Natural killer cell (primary cell): ENCODE data around the gene MINDY1. TPM values are rescaled to one million over a fixed set of nuclear protein-coding genes. Genes with fewer than 3 reads are reported as not detected.

Source experiments
- ATAC-seq, 3 donors: fragments of 150-1000 bp in 2 of 3; fragments of 200-7000 bp in 1 of 3; cut with Tn5 transposase; 1 replicate in 1 of 3; 2 replicates in 2 of 3; pipeline ENCODE4 v1.10.0; 2021; ENCODE audit warnings: mild to moderate bottlenecking in 2 of 3, moderate library complexity in 2 of 3
- DNase-seq, 2 donors: peaks; one replicate each; pipeline versions ENCODE4 v3.0.0 to v3.0.0-alpha.2; 2013 to 2021; ENCODE audit warnings: mixed read lengths in 1 of 2
- H3K27ac ChIP-seq: one replicate; pipeline ENCODE4 v1.5.1; 2013; ENCODE audit warnings: mild to moderate bottlenecking, low read length
- H3K27me3 ChIP-seq: one replicate; pipeline ENCODE4 v1.6.1; 2013; ENCODE audit warnings: low read length; ENCODE audit not compliant: control insufficient read depth, insufficient read depth
- H3K36me3 ChIP-seq: one replicate; pipeline ENCODE4 v1.6.1; 2013; ENCODE audit warnings: low read length; ENCODE audit not compliant: control insufficient read depth, insufficient read depth
- H3K4me1 ChIP-seq: one replicate; pipeline ENCODE4 v1.6.1; 2013; ENCODE audit warnings: low read length; ENCODE audit not compliant: control insufficient read depth, insufficient read depth
- H3K4me3 ChIP-seq: one replicate; pipeline ENCODE4 v1.5.1; 2013; ENCODE audit warnings: low read length
- H3K9me3 ChIP-seq: one replicate; pipeline ENCODE4 v1.6.1; 2013; ENCODE audit warnings: low read length; ENCODE audit not compliant: control insufficient read depth, insufficient read depth
- H3K27ac Mint-ChIP-seq, 2 donors: one replicate each; pipeline ENCODE4 v1.8.0; 2022; ENCODE audit warnings: mild to moderate bottlenecking in 2 of 2, mixed read lengths in 2 of 2, moderate library complexity in 1 of 2
- H3K27me3 Mint-ChIP-seq, 2 donors: one replicate each; pipeline ENCODE4 v1.8.0; 2022; ENCODE audit warnings: low read depth in 2 of 2, mixed read lengths in 2 of 2
- H3K36me3 Mint-ChIP-seq: one replicate; pipeline ENCODE4 v1.8.0; 2022; ENCODE audit warnings: mixed read lengths
- H3K4me1 Mint-ChIP-seq, 2 donors: one replicate each; pipeline ENCODE4 v1.8.0; 2022; ENCODE audit warnings: mixed read lengths in 2 of 2
- H3K4me3 Mint-ChIP-seq: one replicate; pipeline ENCODE4 v1.8.0; 2022; ENCODE audit warnings: mild to moderate bottlenecking, moderate library complexity, mixed read lengths
- H3K9me3 Mint-ChIP-seq, 2 donors: one replicate each; pipeline ENCODE4 v1.8.0; 2022; ENCODE audit warnings: mixed read lengths in 2 of 2
- WGBS: methylation state at CpG from one replicate; pipeline ENCODE4 v1.1.7; 2013; ENCODE audit warnings: missing lambda C conversion rate; ENCODE audit not compliant: insufficient coverage; 5-methylcytosine and 5-hydroxymethylcytosine counted together
- intact Hi-C: fragments of 100-400 bp; cut with micrococcal nuclease; formaldehyde crosslinking; loops from one replicate; pipeline ENCODE4 v1.14.2; 2022
- total RNA-seq, 4 donors: library from RNA; stranded (reverse); fragments of 120-200 nt in 1 of 4; gene quantifications; one replicate each; pipeline versions ENCODE4 v1.2.3 to v1.2.4, GENCODE V29; 2013 to 2022
- TF ChIP-seq, protein P1 (sequence below): fragments of 200-600 bp; IDR thresholded peaks from one replicate; pipeline ENCODE4 v1.8.0; 2022; ENCODE audit warnings: antibody characterized with exemption

Gene MINDY1
- total RNA-seq, 3 donors from 2014 or later (not counting 1 experiment from before 2014, with no cell fraction given): 14.0 to 15.6 (median 15.2) TPM

DNA sequence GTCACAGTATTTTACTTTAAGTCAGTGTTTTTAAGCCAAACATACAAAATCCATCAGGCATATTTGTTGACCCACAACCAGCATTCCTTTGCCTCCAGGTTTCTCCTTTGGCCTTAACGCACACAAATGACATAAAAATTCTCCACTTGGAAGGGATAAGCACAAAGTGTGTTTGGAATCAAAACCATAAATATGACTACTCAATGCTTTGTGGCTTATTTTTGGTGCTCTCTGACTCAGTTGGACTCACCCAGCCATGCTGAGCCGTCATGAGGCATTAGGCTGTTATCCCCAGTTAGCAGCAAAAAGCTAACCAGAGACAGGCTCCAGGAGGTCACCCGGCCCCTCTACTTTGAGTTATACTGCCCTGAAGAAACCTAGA, 2.5 kb upstream of the MINDY1 start:
- Mint-ChIP-seq H3K4me1 (peaks cover 53 to 61% of the 10 kb centered on the region in 2 donors), H3K9me3 (no peaks in the 10 kb centered on the region), H3K36me3 (no peaks in the 10 kb centered on the region), H3K27ac (peak overlapping the region; percentile 95 to 96), H3K4me3 (peak overlapping the region; percentile 94), H3K27me3 (no peaks in the 10 kb centered on the region)
- no peaks in the 10 kb centered on the region for H3K9me3 ChIP-seq
- H3K27me3 ChIP-seq: no peaks in the 10 kb centered on the region
- DNase-seq (no peak), ATAC-seq (no peak)
- peak overlapping the region; percentile 95 for H3K27ac ChIP-seq
- peaks cover 3% of the 10 kb centered on the region for H3K36me3 ChIP-seq
- WGBS: 80% methylated on average over 3 of the region's 3 CpGs
- H3K4me1 ChIP-seq: peaks cover 45% of the 10 kb centered on the region
- intact Hi-C loops: loop anchor here (2.0 kb wide), 1 partner anchor 40 kb away; no protein-coding TSS in a partner anchor
- TF ChIP-seq, protein P1, sequence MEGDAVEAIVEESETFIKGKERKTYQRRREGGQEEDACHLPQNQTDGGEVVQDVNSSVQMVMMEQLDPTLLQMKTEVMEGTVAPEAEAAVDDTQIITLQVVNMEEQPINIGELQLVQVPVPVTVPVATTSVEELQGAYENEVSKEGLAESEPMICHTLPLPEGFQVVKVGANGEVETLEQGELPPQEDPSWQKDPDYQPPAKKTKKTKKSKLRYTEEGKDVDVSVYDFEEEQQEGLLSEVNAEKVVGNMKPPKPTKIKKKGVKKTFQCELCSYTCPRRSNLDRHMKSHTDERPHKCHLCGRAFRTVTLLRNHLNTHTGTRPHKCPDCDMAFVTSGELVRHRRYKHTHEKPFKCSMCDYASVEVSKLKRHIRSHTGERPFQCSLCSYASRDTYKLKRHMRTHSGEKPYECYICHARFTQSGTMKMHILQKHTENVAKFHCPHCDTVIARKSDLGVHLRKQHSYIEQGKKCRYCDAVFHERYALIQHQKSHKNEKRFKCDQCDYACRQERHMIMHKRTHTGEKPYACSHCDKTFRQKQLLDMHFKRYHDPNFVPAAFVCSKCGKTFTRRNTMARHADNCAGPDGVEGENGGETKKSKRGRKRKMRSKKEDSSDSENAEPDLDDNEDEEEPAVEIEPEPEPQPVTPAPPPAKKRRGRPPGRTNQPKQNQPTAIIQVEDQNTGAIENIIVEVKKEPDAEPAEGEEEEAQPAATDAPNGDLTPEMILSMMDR: no peak
- H3K4me3 ChIP-seq: peak overlapping the region; percentile 73

DNA sequence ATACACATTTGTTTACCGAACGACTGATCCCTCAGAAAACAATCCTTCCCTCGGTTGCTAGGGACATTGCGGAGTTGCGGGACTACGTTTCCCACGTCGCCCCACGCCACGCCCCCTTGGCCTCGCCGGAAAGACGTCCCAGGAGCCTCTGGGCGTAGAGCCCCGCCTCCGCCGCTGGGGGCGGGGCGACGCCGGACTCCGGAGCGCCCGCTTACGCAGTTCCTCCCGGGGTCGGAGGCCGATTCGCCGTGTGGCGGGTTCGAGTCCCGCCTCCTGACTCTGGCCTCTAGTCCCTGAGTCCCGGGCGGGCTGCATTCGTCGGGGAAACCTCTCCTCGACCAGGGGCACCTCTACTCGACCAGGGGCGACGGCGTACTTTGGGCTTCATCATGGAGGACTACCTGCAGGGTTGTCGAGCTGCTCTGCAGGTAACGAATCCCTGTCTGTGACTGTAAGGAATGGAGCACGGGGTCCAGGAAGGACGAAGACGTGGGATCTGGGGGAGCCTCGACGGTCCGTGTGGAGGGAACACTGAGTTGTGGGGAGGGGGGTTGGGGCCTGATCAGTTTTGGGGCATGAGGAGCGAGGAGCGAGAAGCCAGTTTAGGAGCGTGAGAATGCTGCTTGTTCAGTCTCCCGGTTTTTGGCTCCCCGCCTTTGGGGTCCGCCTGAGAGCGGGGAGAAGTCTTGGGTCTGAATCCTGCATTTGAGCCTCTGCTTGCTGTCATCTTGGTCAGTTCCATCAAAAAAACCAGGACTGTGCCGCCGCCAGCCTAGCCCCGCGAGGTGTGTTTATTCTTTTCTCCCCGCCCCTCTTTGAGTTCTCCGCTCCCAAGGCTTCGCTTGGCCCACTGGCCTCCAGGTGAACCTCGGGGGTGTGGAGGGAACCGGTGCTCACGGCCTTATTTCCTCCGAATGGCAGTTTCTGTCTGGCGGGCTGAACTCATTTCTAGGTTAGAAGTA, 1.8 kb upstream of the MINDY1 start, which contains the start of gene PRUNE1:
Gene PRUNE1 (plus strand): TSS at position 206 of the 962 bp plus-strand sequence. CDS start 184 bp downstream, at position 390.
- Histone ChIP-seq H3K36me3 (peaks cover 3% of the 10 kb centered on the region), H3K27ac (peak within 1 kb of the TSS; percentile 95), H3K9me3 (no peaks in the 10 kb centered on the region), H3K27me3 (no peaks in the 10 kb centered on the region), H3K4me3 (peak within 1 kb of the TSS; percentile 73), H3K4me1 (peaks cover 48% of the 10 kb centered on the region)
- H3K4me1 Mint-ChIP-seq: peaks cover 53 to 61% of the 10 kb centered on the region in 2 donors
- peak within 1 kb of the TSS; percentile 95 to 96 for H3K27ac Mint-ChIP-seq
- intact Hi-C loops: loop anchor here (1.0 to 2.0 kb wide), 2 partner anchors 40 to 51 kb away; partner anchors contain the start of gene CDC42SE1
- H3K36me3 Mint-ChIP-seq: no peaks in the 10 kb centered on the region
- ATAC-seq (peak; percentile 87 to 97 (median 93)), DNase-seq (peak; percentile 96 to 99)
- peak within 1 kb of the TSS; percentile 94 for H3K4me3 Mint-ChIP-seq
- H3K9me3 Mint-ChIP-seq: no peaks in the 10 kb centered on the region
- no peaks in the 10 kb centered on the region for H3K27me3 Mint-ChIP-seq
- TF ChIP-seq, protein P1: no peak
- WGBS: under 1% methylated on average over 69 of the region's 69 CpGs

DNA sequence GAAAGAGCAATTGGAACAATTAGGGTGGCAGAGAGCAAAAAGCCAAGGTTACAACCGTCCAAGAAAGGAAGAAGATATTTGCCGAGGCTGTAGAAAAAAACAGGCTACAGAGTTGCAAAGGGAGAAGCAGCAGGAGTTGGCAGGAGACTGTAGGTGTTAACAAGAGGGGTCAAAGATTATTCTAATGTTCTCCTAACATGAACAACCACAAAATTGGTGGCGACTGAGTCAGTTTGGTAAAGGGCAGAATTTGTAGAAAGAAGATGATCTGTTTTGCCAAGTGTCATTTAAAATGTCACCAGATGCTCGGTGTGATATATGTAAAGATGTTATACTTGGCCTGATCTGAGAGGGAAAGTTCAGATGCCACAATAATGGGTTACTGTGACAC, 1.1 kb upstream of the MINDY1 start:
- Mint-ChIP-seq H3K27ac (peak overlapping the region; percentile 95 to 96), H3K4me3 (peak overlapping the region; percentile 94), H3K27me3 (no peaks in the 10 kb centered on the region), H3K36me3 (no peaks in the 10 kb centered on the region), H3K4me1 (peaks cover 53 to 65% of the 10 kb centered on the region in 2 donors), H3K9me3 (no peaks in the 10 kb centered on the region)
- TF ChIP-seq, protein P1: no peak
- H3K27ac ChIP-seq: peak overlapping the region; percentile 95
- H3K36me3 ChIP-seq: no peaks in the 10 kb centered on the region
- DNase-seq (no peak), ATAC-seq (no peak)
- intact Hi-C loops: loop anchor here (1.0 to 2.0 kb wide), 2 partner anchors 41 to 51 kb away; partner anchors contain the start of gene CDC42SE1
- no peaks in the 10 kb centered on the region for H3K9me3 ChIP-seq
- H3K4me3 ChIP-seq: peak overlapping the region; percentile 73
- peaks cover 55% of the 10 kb centered on the region for H3K4me1 ChIP-seq
- H3K27me3 ChIP-seq: no peaks in the 10 kb centered on the region
- 21% methylated on average over 4 of the region's 4 CpGs for WGBS
